OCI-LY7 (cell line): Measurements from ENCODE around the gene GMEB2. TPM values are rescaled to one million over a fixed set of nuclear protein-coding genes. Genes with fewer than 3 reads are reported as not detected.
"Not testable (repeated sequence)": the region's sequence is repeated elsewhere in the genome, so short reads cannot be mapped to it uniquely, and the experiment has no call there.

Source experiments
- BruUV-seq: library from RNA; stranded (reverse); fragments of 400-500 nt; replicated peaks from 2 replicates; lab custom pipeline; 2021; lab: Mats Ljungman, UMichigan
- CTCF ChIA-PET: fragments of 300-600 bp; sonication (Branson Sonifier 250); formaldehyde crosslinking; loops from one replicate; lab custom pipeline; 2022; ENCODE audit warnings: antibody characterized with exemption; ENCODE audit not compliant: unreplicated experiment; lab: Charles Lee
- POLR2A ChIA-PET: fragments of 300-600 bp; sonication (Branson Sonifier 250); formaldehyde crosslinking; loops from one replicate; lab custom pipeline; 2022; ENCODE audit warnings: antibody characterized with exemption; lab: Charles Lee
- DNase-seq: peaks from one replicate; pipeline ENCODE4 v3.0.0-alpha.2; 2015; ENCODE audit warnings: low spot score
- H2AFZ ChIP-seq: fragments of 200-600 bp; sonication (generic), shearing (Covaris generic); 2 replicates; pipeline ENCODE4 v1.6.1; 2014; ENCODE audit warnings: mild to moderate bottlenecking, antibody characterized with exemption, low read length, moderate library complexity
- H3K27ac ChIP-seq: fragments of 200-600 bp; sonication (generic); 2 replicates; pipeline ENCODE4 v1.5.1; 2014; ENCODE audit warnings: mixed run types, low read depth, mild to moderate bottlenecking, moderate library complexity, low read length, inconsistent platforms; ENCODE audit not compliant: poor library complexity, severe bottlenecking
- H3K36me3 ChIP-seq: fragments of 200-600 bp; sonication (generic); 2 replicates; pipeline ENCODE4 v1.6.1; 2014; ENCODE audit warnings: mild to moderate bottlenecking, antibody characterized with exemption, low read length, moderate library complexity, mixed read lengths; ENCODE audit not compliant: insufficient read depth
- H3K4me1 ChIP-seq: fragments of 200-600 bp; sonication (generic); 2 replicates; pipeline ENCODE4 v1.5.1; 2014; ENCODE audit warnings: mild to moderate bottlenecking, low read length; ENCODE audit not compliant: insufficient read depth, poor library complexity, severe bottlenecking
- H3K4me2 ChIP-seq: fragments of 200-600 bp; sonication (generic); 2 replicates; pipeline ENCODE4 v1.6.1; 2014; ENCODE audit warnings: mild to moderate bottlenecking, low read length
- H3K4me3 ChIP-seq: fragments of 200-600 bp; sonication (generic); 2 replicates; pipeline ENCODE4 v1.5.1; 2014; ENCODE audit warnings: mild to moderate bottlenecking, low read depth, low read length; ENCODE audit not compliant: poor library complexity, severe bottlenecking
- H3K79me2 ChIP-seq: fragments of 200-600 bp; sonication (generic); 2 replicates; pipeline ENCODE4 v1.6.1; 2016; ENCODE audit warnings: low read depth, mild to moderate bottlenecking, low read length, moderate library complexity, mixed read lengths; ENCODE audit not compliant: insufficient read depth
- H3K9me2 ChIP-seq: fragments of 200-600 bp; sonication (generic); 2 replicates; pipeline ENCODE4 v1.6.1; 2016; ENCODE audit warnings: mild to moderate bottlenecking, low read length, mixed read lengths; ENCODE audit not compliant: insufficient read depth
- H3K9me3 ChIP-seq: fragments of 200-600 bp; sonication (generic); 2 replicates; pipeline ENCODE4 v1.6.1; 2014; ENCODE audit warnings: mild to moderate bottlenecking, mixed run types, low read length, mixed read lengths
- H4K20me1 ChIP-seq: fragments of 200-600 bp; sonication (generic); 2 replicates; pipeline ENCODE4 v1.6.1; 2014; ENCODE audit warnings: mild to moderate bottlenecking, antibody characterized with exemption, low read length, moderate library complexity, mixed read lengths; ENCODE audit not compliant: insufficient read depth
- EZH2phosphoT487 ChIP-seq: fragments of 200-600 bp; sonication (generic); IDR thresholded peaks from 2 replicates; pipeline ENCODE4 v1.6.1; 2018; ENCODE audit warnings: low read depth, borderline replicate concordance, mild to moderate bottlenecking, mixed run types, antibody characterized with exemption, low read length, moderate library complexity, mixed read lengths
- intact Hi-C: fragments of 100-400 bp; cut with micrococcal nuclease; formaldehyde crosslinking; loops from one replicate; pipeline ENCODE4 v1.10.0; 2022; ENCODE audit not compliant: unreplicated experiment
- total RNA-seq, 2 experiments: library from RNA; depleted of rRNA in 1 of 2; stranded (reverse); fragments of >200 nt in 1 of 2; shearing (Covaris generic) in 1 of 2; gene quantifications; 2 replicates each; pipeline ENCODE4 v1.2.3, GENCODE V29; 2014 to 2022
- TF ChIP-seq, protein P1 (sequence below): fragments of 200-600 bp; sonication (generic); conservative IDR thresholded peaks from 2 replicates; pipeline ENCODE4 v1.5.1; 2014; ENCODE audit warnings: mild to moderate bottlenecking, antibody characterized with exemption, low read length, moderate library complexity, mixed read lengths

Gene GMEB2
- total RNA-seq, 2 experiments from 2014 or later: 15.6 TPM

DNA sequence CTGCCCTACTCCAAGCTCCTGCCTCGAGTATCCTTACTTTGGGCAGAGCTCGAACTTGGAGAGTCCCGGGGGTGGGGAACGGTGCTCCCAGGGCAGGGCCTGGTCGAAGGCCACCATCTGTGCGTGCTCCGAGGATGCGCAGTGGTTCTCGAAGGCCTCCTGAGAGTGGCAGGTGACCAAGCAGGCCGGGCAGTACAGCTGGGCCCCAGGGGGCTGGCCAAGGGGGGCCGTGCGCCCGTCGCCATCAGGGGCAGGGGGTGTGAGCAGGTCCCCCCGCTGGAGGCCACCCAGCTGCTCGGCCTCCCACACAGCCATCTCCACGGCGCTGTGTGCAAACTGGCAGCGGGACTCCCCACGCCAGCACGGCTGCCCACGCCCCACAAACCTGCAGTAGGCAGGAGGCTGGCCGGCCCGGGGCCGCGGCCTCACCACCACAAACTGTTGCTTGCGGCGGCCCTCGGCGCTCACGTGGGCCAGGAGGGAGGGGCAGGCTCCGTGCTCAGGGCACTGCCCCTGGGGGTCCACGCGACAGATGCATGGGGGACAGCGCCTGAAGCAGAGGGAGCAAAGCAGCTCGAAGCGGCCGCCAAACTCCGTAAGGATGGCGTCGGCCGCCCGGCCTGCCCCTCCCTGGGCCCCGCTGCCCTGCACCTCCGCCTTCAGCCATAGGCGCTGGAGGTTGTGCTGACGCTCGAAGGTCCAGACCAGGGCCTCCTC lies 54.7 kb downstream of the GMEB2 start:
- no peak overlapping the region for H3K27ac ChIP-seq
- no peaks in the 10 kb centered on the region for H4K20me1 ChIP-seq
- no peak overlapping the region for H3K4me3 ChIP-seq
- POLR2A ChIA-PET: interaction anchor here (0.6 kb wide), 2 partner anchors 63 to 299 kb away, joined by 4 to 6 read pairs; no protein-coding TSS in a partner anchor
- H3K9me3 ChIP-seq: no peaks in the 10 kb centered on the region
- no peaks in the 10 kb centered on the region for H3K79me2 ChIP-seq
- no peaks in the 10 kb centered on the region for H3K36me3 ChIP-seq
- CTCF ChIA-PET: interaction anchor here (0.7 kb wide), 1 partner anchor 70 kb away, joined by 4 read pairs; no protein-coding TSS in a partner anchor
- no peak overlapping the region for H3K4me2 ChIP-seq
- no TSS peak for BruUV-seq
- no peak overlapping the region for H2AFZ ChIP-seq
- intact Hi-C loops: no loop called here
- H3K9me2 ChIP-seq: no peaks in the 10 kb centered on the region
- no peak for TF ChIP-seq EZH2phosphoT487
- TF ChIP-seq, protein P1, sequence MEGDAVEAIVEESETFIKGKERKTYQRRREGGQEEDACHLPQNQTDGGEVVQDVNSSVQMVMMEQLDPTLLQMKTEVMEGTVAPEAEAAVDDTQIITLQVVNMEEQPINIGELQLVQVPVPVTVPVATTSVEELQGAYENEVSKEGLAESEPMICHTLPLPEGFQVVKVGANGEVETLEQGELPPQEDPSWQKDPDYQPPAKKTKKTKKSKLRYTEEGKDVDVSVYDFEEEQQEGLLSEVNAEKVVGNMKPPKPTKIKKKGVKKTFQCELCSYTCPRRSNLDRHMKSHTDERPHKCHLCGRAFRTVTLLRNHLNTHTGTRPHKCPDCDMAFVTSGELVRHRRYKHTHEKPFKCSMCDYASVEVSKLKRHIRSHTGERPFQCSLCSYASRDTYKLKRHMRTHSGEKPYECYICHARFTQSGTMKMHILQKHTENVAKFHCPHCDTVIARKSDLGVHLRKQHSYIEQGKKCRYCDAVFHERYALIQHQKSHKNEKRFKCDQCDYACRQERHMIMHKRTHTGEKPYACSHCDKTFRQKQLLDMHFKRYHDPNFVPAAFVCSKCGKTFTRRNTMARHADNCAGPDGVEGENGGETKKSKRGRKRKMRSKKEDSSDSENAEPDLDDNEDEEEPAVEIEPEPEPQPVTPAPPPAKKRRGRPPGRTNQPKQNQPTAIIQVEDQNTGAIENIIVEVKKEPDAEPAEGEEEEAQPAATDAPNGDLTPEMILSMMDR: no peak
- DNase-seq: no peak
- H3K4me1 ChIP-seq: peaks cover 18% of the 10 kb centered on the region

DNA sequence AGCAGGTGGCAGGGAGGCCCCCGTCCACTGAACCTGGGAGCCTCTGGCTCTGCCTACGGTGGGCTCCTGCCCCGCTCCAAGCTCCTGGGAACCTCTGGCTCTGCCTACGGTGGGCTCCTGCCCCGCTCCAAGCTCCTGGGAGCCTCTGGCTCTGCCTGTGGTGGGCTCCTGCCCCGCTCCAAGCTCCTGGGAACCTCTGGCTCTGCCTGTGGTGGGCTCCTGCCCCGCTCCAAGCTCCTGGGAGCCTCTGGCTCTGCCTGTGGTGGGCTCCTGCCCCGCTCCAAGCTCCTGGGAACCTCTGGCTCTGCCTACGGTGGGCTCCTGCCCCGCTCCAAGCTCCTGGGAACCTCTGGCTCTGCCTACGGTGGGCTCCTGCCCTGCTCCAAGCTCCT lies 55.8 kb downstream of the GMEB2 start:
- H3K4me3 ChIP-seq, H3K9me2 ChIP-seq, CTCF ChIA-PET, H3K4me2 ChIP-seq, intact Hi-C loops, BruUV-seq, POLR2A ChIA-PET, H3K79me2 ChIP-seq, H3K36me3 ChIP-seq, H3K9me3 ChIP-seq, H4K20me1 ChIP-seq, DNase-seq, H2AFZ ChIP-seq, H3K27ac ChIP-seq: not testable (repeated sequence)
- peaks cover 18% of the 10 kb centered on the region for H3K4me1 ChIP-seq

DNA sequence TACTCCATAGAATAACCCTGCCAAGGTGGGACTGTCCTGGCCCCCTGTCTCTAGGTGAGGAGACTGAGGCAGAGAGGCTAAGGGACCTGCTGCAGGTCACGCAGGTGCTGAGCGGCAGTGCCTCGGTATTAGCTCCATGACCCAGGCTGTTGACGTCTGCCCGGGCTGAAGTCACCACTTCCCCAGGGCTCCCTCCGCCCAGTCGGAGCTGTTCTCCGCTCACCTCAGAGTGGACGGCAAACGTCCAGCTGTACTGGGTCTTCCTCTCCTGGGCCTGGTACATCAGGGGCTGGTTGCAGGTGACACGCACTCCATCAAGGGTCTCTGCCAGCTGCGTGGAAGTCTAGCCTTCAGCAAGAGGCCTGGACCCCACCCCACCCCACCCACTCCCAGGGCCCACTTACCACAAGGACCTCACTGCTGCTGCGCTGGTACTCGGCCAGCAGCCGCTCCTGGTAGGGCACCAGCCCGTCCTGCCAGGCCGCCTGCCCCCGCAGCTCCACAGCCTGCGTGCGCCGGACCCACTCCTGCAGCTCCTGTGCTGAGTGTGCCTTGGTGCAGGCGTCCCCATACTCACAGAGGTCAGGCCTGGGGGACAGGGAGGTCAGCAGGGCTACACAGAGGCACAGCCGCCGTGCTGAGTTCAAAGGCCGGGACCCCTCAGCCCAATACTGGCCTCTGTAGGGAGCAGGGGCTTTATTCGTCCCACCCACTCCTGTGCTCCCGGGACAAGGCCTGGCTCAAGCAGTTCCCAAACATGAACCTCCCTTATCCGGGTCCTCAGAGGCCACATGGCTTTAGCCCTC lies 56.4 kb downstream of the GMEB2 start:
- Histone ChIP-seq H3K4me1 (peaks cover 18% of the 10 kb centered on the region), H3K36me3 (no peaks in the 10 kb centered on the region), H3K9me2 (no peaks in the 10 kb centered on the region), H2AFZ (no peak overlapping the region), H3K79me2 (no peaks in the 10 kb centered on the region), H3K9me3 (no peaks in the 10 kb centered on the region), H3K4me3 (no peak overlapping the region), H3K27ac (no peak overlapping the region), H4K20me1 (no peaks in the 10 kb centered on the region), H3K4me2 (no peak overlapping the region)
- TF ChIP-seq, protein P1: no peak
- no peak for TF ChIP-seq EZH2phosphoT487
- DNase-seq: no peak
- ChIA-PET POLR2A (no interaction called here), CTCF (interaction anchor here (1.1 kb wide), 1 partner anchor 74 kb away, joined by 16 read pairs; no protein-coding TSS in a partner anchor)
- BruUV-seq: no TSS peak
- intact Hi-C loops: no loop called here
